ENCODE results near the gene RUNX1.
A peak's percentile ranks its signal among the peaks of the same experiment; 100 is the strongest.
"Not testable (repeated sequence)": the region's sequence is repeated elsewhere in the genome, so short reads cannot be mapped to it uniquely, and the experiment has no call there.

RUNX1 gene

DNA sequence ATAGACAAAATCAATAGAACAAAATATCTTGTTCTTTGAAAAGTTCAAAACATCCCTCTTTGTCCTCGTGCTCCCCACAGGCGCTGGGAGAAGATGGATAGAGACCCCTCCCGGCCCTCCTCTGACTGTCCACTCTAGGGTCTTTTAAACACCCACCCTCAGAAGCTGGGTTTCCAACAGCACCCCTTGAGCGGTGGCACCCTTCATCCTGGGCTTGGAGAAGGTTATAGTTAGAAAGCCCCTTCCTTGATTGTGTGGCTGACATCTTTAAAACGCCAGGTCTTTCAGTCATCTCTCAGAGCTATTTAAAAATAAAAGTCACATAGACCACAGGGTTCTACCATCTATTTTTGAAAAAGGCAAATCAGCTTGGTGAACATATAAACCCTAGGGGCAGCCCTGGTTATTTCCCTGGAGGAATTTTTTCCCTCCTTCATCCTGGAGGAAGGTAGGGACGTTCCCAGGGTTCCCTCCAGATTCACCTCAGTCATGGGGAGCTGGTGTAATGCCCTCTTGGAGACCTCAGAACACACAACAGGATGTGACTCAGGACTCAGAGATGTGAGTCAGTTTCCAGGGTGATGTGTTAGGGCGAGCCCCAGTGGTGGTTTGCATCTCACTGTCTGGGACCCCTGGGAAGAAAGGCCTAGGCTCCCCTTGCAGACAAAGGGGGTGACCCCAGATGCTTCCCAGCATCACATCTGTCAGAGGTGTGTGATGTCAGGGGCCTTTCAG lies 241.8 kb downstream of the RUNX1 start:
- peak; percentile 33 to 65 (median 44) for DNase-seq (ENCODE audit: low read depth in 3 of 3)

DNA sequence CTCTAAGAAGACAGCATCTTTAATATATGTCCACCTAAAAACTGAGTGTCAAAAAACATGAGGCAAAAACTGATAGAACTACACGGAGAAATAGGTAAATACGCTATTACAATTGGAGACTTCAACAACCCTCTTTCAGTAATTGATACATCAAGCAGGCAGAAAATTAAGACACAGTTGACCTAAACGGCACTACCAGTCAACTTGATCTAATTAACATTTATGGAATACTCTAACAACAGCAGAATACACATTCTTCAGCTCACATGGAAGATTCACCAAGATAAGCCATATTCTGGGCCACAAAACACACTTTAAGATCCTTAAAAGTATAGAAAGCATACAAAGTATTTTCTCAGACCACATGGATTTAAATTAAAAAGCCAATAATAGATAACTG lies 242.7 kb downstream of the RUNX1 start:
- DNase-seq (ENCODE audit: low read depth in 3 of 3) = no peak

DNA sequence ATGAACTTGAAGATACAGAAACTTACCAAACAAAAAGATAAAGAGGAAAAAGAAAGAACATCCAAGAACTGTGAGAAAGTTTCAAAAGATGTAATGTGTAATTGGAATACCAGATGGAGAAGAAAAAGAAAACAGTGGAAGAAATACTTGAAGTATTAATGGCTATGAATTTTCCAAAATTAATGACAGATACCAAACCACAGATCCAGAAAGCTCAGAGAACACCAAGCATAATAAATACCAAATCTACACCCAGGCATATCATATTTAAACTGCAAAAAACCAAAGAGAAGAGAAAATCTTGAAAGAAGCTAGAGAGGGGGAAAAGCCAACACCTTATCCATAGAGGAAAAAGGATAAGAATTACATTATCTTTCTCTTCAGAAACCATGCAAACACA lies 243.9 kb downstream of the RUNX1 start:
- no peak for DNase-seq (ENCODE audit: low read depth in 3 of 3)

DNA sequence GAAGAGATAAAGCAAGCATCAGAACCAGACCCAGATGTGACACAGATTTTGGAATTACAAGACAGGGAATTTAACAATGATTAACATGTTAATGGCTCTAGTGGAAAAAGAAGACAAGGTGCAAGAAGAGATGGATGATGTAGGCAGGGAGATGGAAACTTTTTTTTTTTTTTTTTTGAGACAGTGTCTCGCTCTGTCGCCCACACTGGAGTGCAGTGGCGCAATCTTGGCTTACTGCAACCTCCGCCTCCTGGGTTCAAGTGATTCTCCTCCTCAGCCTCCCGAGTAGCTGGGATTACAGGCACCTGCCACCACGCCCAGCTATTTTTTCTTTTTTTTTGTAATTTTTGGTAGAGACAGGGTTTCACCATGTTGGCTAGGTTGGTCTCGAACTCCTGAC lies 244.5 kb downstream of the RUNX1 start:
- not testable (repeated sequence) for DNase-seq (ENCODE audit: low read depth in 3 of 3)

DNA sequence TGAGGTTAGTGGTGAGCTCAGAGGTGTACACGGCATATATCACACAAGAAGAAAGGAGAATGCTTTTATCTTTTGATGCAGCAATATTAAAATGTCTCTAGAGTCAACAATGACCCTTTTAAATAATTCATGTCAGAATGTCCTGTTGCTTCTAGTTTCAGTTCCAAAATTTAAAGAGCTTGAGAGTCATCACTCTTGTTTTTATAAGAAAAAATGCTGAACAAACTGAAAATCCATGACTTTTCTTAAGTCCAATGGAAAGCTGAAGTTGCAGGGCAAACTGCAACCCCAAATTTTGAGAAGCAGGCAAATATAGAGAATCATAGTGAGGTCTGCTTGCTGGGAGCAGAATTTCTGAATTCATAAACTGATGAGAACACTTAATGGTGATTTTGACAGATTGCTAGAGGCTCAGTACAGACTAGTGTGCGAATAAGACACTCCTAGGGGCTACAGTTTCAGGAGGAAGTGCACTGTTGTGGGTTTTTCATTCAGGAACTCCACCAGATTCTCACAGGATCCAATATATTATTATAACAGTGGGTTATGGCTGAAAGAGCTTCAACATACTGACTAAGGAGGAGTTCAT lies 245.2 kb downstream of the RUNX1 start:
- DNase-seq (ENCODE audit: low read depth in 3 of 3) = no peak

DNA sequence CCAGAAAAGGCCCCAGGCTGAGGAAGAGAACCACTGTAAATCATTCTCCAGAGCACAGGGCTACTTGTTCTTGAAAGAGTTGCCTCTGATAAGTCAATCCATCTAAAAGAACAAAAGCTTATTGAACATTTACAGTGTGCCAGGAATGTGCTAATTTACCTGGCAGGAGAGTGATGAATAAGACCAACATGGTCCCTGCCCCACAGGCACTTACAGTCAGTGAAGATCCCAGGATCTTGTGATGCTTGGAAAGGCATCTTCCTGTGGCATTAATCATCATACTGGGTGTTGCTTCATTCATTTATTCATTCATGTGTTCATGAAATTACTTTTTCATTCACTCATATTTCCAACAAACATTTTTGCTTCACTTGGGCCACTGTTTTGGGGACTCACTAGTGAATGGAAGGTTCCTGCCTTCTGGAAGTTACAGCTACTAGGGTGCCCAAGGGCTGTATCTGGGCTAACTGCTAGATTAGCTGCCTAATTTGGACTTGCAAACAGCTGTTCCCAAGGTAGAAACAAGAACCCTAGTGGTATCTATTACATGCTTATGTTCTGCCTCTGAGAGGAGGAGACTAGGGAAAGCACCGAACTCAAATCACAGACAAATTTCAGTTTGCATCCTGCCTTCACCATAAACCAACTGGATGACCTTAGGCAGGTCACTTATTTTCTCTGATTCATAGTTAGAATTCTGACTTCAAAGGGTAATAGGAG lies 246.8 kb downstream of the RUNX1 start:
- DNase-seq (ENCODE audit: low read depth in 3 of 3) = no peak

DNA sequence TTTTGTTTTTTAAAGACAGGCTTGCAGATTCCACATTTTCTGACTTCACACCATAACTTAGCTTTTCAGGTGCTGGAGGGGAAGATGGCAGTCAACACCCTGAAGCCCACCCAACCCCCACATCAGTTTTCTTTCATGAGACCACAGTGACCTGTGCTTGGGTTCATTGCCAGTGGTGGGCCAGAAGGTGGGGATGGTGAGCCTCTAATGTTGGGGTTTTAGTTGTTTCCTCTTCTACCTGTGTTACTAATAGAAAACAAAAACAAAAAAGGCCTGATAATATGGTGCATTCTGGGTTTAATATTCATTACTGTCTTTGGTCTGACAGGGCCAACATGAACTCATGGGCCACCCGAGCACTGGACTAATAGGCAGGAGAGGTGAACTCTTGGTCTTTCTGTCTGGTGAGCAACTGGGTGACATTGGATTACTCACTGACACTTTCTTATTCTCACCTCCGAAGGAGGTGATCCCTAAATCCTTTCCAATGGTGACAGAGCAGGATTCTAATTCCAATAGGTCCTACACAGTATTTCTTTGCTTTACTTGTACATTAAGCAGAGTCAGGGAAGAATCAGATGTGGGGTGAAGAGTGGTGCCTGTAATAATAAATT lies 247.5 kb downstream of the RUNX1 start:
- DNase-seq (ENCODE audit: low read depth in 3 of 3) = no peak

DNA sequence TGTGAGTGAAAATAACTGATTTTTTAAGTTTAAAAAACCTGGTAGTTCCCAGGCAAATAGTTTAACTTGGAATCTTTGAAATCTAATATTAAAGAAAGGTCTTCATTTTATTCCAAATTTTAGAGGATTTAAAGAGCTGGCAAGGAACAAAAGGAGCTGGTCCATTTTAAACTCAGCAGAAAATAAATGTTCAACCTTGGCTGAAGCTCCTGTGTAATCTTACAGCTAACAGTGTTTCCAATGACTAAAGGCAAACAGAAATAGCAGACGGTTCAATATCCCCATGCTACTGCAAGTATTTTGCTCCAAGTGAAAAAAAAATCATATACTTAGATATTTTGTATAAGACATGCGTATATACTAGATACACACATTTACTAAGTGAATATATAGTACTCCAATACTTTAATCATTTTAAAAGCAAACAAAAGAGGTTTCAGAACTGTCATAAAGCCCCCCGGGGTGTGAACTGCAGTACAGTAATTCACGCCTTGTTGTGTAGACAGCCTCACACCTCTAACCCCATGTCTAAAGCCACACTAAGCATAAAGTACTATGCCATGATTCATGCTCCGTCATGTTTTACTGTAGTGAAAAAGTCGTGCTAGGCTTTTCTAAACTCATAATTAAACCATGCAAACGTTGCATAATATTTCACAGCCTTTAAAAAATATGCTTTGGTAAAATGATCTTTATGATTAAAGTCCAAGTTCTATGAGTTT lies 248.1 kb downstream of the RUNX1 start:
- DNase-seq (ENCODE audit: low read depth in 3 of 3) = no peak

DNA sequence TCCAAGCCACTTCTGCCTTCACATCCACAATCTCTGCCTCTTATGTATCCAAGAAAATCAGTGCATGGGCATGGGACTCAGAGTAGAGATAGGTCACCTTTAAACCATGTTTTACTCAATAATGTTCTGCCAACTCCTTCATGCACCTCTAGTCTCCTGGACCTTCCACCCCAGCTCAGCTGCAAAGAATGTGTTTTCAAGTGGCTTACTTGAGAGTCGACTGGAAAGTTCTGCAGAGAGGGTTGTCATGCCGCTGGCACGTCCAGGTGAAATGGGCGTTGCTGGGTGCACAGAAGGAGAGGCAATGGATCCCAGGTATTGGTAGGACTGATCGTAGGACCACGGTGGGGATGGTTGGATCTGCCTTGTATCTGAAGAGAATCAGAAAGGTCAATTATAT lies 250.0 kb downstream of the RUNX1 start:
- no peak for DNase-seq (ENCODE audit: low read depth in 3 of 3)

DNA sequence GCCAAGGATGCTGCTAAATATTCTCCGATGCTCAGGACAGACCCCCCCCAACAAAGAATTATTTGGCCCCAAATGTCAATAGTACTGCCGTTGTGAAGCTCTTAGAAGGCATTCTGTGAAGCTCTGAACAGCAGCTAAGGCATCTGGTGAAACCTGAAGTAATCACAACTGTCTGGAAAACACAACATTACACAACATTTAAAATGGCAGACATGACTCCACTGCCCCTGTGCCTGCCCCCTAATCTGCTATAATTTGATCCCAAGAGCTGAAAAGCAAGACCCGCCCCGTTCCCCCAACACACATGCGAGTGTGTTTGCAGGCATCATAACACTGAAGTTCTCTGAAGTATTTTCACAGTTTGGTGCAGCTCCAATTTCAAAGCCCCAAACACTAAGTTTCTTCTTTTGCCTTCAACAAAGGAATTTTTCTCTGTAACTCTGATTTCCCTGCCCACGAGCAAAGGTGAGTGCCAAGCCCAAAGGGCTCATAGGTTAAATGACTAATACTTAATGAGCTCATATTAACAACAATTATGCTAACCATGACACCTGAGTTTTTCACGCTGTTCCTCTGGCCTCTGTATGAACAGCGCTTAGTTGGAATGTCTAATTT lies 251.1 kb downstream of the RUNX1 start:
- no peak for DNase-seq (ENCODE audit: low read depth in 3 of 3)

DNA sequence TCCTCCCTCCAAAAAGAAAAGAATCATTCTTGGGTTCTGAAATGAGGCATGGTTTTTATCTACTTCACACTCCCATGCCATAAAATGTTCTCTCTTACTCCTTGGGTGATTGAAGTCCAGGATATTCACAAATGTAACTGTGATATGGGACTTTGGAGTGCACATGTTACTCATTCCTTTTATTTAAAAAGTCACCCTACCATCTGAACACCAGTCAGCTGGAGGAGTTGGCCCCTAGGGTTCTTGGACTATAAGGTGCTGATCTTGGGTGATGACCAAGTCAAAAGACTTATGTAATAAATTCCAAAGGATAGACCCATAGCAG lies 251.9 kb downstream of the RUNX1 start:
- DNase-seq (ENCODE audit: low read depth in 3 of 3) = no peak

DNA sequence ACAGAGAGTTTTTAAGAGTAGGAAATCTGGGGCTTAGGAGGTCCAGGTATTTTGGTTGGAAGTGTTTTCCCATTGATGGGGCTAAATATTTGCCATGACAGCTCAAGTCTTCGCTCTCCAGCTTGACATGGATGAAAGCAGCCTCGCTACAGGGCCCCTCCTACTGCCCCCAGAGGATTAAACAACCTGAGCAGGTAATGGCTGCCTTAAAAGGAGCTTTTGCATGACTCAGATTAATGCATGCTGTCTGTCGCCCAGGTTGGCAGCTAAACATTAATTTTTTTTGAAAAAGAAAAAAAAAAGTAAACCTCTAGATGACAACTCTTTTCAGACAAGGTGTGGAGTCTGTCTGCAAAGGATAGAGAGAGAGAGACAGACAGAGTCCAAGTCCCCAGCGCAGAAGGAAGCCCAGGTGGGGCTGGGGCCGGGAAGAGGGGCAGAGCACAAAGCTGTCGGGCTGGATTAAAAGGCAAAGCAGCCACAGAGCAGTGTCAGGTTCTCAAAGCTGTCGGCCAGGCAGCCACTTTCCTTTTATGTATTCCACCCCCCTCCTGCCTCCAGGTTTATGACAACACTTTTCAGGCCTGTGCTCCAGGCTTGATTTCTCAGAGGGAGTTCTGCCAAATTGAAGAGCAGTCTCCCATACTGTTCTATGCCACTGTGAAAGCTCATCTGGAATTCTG lies 252.4 kb downstream of the RUNX1 start:
- no peak for DNase-seq (ENCODE audit: low read depth in 3 of 3)

DNA sequence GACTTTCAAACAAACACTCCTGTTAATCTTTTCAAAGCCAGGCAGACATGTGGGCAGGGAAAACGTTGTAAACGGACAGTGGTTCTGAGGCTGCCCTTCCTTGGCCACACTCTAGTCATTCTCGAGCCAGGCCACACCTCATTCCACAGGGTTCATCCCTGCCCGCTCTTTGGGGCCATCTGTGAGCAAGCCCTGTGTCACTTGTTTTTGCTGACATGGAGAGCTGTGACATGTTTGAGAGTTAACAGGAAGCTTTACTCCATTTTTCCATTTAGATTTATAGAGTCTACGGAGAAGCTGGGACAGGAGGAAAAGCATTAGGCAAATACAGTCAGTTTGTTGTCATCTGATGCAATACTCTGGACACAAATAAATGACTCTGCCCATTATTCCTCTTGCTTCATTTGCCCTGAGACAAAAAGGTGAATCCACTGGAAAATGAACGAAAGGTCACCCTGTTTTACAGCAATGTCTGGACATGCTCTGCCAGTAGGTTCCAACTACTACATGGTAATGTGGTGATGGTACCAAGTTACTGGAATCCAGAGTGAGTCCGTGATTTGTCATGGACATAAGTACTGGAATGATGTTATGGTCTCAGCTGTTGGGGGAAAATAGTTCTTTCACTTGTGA lies 253.4 kb downstream of the RUNX1 start:
- no peak for DNase-seq (ENCODE audit: low read depth in 3 of 3)

DNA sequence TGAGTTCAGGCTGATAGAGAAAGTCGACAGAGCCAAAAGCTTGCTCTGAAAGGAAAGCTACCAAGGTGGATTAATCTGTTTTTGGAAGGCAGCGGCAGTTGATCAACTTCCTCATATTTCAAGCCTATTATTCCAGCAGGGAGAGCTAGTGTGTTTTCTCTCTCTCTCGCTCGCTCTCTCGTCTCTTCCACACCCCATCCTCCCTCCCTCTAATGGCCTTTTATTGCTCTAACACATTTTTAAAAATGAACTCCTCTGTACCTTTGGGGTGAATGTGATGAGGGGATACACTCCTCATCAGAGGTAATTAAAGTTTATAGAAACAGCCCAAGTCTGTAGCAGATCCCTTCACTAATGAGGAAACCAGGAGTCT lies 253.9 kb downstream of the RUNX1 start:
- no peak for DNase-seq (ENCODE audit: low read depth in 3 of 3)

DNA sequence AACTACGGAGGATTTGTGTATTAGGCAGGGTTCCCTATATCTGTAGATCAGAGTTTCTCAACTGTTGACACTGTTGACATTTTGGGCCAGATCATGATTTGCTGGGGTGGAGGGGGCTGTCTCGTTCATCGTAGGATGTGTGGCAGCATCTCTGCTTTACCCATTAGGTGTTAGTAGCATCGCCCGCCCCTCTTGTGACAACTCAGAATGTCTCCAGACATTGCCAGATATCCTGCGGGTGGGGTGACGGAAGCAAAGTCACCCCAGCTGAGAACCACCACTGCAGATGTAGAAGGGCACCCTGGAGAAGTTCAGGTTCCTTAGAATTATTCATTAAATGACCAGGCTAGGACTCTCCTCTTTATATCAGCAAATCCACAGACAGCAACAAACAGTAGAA lies 254.4 kb downstream of the RUNX1 start:
- DNase-seq (ENCODE audit: low read depth in 3 of 3) = no peak

DNA sequence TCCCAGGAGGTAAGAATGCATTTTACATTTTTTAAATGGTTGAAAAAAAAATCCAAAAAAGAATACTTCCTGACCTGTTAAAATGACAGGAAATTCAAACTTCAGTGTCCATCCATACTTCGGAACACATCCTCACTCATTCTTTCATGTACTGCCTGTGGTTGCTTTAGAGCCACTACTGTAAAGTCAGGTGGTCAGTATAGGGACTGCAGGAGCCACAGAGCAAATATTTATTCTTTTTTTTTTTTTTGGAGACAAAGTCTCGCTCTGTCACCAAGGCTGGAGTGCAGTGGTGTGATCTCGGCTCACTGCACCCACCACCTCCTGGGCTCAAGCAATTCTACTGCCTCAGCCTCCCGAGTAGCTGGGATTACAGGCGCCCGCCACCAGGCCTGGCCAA lies 255.6 kb downstream of the RUNX1 start:
- DNase-seq (ENCODE audit: low read depth in 3 of 3) = no peak

DNA sequence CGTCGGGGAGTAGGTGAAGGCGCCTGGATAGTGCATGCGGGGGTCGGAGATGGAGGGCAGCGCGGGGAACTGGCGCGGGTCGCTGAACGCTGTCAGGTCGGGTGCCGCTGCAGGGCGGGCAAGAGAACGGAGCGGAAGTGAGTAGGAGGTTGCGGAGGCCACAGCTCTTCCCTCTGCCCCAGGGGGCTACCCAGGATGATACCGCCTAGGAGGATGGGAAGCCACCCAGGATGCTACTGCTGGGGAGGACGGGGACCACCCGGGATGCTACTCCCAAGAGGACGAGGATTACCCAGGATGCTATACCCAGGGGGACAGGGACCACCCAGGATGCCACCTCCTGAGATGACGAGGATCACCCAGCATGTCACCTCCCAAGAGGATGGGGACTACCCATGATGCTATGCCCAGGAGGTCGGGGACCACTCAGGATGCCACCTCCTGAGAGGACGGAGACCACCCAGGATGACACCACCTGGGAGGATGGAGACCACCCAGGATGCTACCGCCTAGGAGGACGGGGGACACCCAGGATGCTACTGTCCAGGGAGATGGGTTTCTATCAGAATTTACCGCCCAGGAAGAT lies 256.5 kb downstream of the RUNX1 start:
- DNase-seq (ENCODE audit: low read depth in 3 of 3) = no peak

DNA sequence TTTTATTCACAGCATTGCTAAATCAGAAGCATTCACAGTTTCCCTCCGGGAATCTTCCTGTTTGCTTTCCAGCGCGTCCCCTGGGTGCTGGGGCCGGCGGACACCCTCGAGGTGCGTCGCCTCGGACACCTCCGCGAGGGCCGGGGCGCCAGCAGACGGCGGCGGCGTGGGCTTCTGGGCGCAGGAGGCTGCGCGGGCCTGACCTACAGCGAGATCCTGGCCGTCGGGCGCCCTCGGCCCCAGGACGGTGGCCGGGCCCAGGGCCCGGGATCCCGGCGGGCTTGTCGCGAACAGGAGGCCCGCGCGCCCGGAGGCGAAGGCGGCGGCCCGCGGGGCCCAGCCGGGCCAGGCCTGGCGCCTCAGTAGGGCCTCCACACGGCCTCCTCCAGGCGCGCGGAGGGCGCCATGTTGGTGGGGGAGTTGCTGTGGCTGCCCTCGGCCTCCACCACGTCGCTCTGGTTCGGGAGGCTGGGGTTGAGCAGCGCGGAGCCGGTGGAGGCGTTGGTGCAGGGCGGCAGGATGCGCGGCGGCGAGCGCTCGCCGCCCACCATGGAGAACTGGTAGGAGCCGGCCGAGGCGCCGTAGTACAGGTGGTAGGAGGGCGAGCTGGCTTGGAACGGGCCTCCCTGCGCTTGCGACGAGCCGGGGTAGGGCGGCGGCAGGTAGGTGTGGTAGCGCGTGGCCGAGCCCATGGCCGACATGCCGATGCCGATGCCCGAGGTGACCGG lies 257.2 kb downstream of the RUNX1 start:
- DNase-seq (ENCODE audit: low read depth in 3 of 3) = no peak

DNA sequence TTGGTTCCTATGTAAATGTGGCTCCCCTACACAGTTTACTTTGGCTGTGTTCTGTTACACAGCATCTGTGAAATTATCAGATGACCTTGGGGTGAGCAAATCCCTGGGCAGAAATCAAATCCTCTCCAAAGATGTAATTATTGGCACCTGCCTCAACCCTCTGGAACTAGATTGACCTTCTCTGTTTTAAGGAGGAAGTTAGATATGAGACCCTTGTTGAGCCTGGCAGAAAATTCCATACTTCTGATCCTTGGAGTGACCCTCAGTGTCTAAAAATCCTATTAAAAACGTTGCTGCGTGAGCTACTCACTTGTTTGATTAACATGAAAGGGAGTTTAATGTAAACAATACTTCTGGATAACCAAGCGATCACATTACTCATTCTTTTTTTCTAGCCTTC lies 258.3 kb downstream of the RUNX1 start:
- no peak for DNase-seq (ENCODE audit: low read depth in 3 of 3)

DNA sequence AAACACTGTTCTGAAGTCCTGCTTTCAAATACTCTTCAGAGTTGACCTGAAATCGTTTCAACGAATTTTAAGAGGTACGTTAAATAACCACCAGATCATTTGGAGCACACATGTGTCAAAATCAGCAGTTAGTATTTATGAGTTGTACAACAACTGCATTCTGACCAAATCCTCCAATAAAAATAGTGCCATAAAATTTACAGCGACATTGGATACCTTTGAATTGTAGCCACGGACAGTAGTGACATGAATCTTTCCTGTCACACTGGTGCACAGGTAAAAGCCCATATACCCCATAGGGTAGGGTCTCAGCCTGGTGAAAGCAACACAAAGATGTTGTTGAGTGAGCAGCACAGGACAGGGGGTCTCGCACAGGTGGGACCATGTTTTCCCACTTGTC lies 258.8 kb downstream of the RUNX1 start:
- no peak for DNase-seq (ENCODE audit: low read depth in 3 of 3)

Measured in stimulated activated CD4-positive, alpha-beta T cell treated with anti-CD3 and anti-CD28 coated beads, TNF-alpha, amount 100 ng/mL, for 4 hours (primary cell).